ENCODE measurements around the gene NOXA1.
"Not testable (repeated sequence)": the region's sequence is repeated elsewhere in the genome, so short reads cannot be mapped to it uniquely, and the experiment has no call there.

The NOXA1 gene

DNA sequence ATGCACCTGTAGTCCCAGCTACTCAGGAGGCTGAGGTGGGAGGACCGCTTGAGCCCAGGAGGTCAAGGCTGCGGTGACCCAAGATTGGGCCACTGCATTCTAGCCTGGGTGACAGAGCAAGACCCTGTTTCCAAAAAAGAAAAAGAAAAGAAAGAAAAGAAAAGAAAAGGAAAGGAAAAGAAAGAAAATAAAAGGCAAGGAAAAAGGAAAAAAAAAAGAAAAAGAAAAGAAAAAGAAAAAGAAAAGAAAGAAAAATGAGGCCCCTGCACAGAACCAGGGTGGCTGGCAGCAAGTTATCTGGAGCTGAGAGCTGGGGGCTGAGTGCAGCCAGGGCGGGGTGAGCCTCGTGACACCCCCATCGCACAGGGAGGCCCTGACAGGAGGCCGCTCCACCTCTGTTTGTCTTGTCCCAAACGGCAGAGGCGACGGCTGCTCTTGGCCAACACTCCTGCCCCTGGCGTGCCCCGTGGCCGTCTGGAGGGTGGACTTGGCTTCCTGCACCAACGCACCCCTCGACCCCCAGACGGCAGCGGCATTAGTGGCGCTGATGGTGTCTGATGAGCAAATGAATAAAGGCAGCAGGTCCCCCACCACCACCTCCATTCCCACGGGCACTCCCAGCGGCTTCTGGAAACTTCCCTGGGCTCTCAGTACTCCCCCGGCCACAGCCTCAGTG is 17.0 kb upstream of the NOXA1 start:
- DNase-seq = no peak

DNA sequence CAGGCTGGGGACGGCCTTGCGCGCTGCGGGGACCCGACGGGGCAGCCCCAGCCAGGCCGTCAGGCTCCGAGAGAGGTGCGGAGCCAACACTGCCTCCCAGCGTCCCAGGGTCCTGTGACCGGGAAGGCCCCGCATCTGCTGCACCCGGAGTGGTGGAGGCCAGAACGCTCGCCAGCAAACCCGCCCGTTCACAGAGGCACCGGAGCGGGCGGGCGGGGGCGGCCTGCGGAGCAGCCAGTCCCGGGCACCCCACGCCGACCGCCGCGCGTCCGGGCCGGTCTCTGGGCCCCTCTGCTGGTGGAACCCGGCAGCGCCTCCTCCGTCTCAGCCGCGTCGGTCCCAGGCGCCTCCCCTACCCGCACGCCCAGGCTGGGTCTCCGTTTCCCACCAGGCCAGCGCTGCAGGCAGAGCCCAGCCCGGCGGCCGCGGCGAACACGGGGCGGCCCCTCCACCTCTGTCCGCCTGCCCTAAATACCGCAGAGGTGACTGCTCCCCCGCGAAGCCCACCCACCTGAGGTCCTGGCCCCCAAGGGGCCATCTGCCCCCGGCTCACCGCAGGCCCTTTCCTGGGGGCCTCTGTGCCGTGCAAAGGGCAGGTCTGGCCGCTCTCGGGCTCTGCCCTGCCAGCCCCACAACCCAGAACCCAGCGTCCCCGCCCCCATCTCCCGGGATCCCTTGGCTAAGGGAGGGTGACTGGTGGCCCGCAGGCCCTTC is 16.2 kb upstream of the NOXA1 start:
- no peak for DNase-seq

DNA sequence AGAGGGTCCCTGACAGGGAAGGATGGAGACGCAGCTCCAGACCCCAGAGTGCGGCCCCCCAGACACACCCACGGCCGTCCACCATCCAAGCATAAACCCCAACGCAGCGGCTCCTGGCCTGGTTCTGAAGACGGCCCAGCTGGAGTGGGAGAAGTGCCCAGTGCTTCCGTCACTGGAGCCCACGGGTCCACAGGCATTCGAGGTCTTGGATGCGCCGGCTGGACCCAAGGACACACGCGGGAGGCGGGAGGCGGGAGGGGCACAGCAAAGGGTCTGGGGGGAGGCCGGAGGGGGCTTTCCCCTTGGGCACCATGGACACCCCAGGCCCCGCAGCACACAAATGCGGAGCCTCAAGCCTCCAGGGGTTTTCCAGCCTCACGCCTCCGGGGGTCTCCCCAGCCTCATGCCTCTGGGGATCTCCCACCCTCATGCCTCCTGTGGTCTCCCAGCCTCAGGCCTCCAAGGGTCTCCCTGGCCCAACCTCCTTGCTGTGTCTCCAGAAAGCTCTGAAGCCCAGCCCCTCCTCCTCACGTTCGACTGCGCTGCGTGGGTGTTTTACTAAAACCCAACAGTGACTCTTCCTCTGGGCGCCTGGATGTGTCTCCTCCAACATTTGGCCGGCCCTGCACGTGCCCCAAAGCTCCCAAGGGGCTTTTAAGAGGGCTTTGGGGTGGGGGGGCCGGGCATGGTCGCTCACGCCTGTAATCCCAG is 15.4 kb upstream of the NOXA1 start:
- DNase-seq = no peak

DNA sequence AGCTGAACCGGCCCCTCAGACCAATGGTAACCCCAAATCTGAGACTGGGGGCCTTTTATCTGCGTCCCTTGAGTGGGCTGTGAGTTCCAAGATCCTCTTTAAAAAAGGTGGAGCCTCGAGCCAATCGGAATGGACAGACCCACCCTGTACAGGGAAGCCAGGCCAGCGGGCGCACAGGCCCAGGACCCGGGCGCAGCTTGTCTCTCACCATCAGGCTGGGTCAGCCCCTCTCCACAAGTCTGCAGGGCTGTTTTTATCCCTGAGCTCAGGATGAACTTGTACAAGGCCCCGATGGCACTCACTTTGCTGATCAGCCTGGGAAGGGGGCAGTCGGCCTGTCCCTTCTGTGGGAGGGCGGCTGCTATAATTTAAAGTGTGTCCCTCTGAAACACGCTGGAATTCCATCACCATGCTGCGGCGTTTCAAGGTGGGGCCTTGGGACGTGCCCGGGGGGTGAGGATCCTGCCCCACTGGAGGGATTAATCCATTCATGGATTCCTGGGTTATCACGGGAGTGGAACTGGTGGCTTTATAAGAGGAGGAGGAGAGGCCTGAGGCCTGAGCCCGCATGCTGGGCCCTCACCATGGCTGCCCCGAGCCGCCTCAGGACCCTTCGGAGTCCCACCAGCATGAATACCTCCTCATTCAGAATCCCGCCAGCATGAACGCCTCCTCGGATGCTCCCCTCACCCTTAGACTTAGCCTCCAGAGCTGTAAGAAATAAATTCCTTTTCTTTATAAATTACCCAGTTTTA is 14.4 kb upstream of the NOXA1 start:
- DNase-seq = no peak

DNA sequence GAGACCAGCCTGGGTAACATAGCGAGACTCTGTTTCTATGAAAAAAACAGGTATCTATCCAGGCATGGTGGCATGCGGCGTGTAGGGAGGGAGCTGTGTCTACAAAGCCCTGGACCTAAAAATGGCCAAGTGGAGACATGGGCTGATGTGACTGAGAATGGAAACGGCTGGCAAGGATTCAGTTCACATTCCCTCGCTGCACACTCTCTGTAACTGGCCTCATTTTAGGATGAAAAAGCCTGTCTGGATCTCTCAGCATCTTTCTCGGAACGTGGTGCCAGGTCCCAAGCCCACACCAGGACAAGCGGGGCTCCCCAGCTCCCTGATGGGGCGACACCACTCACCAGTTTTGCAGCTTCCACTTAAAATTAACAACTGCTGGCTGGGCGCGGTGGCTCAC is 13.7 kb upstream of the NOXA1 start:
- no peak for DNase-seq

DNA sequence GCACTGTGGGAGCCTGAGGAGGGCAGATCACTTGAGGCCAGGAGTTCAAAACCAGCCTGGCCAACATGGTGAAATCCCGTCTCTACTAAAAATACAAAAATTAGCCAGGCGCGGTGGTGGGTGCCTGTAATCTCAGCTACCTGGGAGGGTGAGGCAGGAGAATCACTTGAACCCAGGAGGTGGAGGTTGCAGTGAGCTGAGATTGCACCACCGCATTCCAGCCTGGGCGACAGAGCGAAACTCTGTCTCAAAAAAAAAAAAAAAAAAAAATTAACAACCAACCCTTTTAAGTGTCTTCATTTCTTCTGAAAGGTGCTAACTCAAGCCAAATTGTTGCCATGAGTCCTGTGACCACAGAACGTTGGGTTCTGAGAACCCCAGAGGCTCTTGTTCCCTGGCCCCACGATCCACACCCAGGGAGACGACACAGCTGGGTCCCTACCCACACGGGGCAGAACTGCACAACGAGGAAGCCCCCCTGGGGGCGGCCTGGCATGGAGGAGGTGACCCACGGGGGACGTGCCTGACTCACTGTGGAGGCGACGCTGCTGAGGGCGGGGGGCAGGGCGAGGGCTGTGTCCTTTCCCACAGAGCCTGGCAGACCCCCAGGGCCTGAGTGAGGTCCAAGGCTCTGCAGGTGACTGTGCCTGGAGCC is 12.8 kb upstream of the NOXA1 start:
- DNase-seq = not testable (repeated sequence)

DNA sequence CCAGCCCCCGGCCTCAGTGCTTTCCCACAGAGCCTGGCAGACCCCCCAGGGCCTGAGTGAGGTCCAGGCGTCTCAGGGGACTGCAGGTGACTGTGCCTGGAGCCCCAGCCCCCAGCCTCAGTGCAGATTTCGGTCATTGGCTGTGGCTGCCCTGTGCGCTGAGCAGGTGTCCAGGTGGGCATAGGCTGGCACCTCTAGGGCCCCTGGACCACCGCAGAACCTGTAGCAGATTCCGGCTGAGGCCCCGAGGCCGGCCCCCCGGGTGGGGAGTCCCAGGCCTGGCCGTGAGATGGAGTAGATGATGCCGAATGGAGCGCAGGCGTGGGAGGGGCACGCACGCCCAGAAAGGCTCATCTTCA is 12.3 kb upstream of the NOXA1 start:
- no peak for DNase-seq

DNA sequence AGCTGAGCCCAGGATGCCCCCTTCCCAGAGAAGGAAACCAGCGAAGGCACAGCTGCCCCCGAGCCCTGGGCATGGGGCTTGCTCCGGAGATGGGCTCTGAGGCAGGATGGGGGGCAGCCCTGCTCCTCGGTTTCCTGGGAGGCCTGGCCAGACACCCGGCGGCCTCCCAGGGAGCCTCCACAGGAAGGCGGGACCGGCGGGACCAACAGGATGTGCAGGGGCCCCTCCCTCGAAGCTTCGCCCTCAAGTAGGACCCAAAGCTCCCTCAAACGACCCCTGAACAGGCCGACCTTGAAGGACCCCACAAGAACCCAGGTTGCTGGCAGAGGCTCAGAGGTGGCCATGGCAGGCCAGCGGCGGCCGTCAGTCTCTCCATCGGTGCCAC is 11.9 kb upstream of the NOXA1 start:
- DNase-seq = no peak

DNA sequence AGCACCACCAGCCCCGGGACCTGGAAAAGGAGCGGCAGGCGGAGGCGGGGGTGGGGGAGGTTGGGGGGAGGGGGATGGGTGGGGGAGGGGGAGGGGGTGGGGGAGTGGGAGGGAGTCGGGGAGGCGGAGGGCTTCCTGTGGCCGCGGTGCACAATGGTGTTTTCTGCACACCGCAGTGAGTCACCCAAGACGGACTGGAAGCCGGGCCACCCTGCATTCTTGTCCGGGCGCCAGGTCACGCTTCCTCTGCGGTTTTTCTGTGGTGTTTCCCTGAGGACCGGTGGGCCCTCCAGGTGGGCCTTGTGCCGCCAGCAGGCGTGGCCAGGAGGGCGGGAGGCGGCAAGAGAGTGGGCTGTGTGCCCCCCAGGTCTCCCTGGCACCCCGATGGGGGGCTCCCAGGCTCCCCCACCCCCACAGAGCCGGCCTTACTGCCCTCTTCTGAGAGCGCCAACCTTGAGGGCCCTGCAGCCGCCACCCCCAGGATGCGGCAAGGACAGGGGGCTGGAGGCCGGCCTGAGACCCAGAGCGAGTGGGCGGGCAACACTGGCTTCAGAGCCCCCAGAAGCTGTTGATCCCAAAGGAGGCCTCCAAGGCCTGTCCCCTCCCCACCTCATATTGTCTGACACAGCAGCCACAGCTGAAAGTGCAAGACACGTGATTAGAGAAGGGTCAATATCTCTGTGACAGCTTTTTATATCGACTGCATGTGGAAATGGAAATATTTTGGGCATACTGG is 11.4 kb upstream of the NOXA1 start:
- no peak for DNase-seq

DNA sequence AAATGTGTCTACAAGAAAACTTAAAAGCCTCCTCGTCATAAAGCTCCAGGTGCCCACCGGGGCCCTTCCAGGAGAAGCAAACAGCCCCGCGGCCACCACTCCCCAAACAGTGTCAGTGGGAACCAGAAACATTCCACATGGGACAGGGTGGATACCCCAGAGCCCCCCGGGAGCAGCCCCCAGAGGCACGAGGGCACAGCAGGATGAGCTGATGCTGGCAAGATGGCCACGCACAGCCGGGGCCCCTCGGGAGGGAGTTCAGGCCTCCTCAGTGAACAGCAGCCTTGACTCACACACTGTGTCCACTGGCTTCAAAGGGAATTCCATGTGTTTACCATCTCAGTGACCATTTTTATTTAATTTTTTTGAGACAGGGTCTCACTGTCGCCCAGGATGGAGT is 10.8 kb upstream of the NOXA1 start:
- no peak for DNase-seq

DNA sequence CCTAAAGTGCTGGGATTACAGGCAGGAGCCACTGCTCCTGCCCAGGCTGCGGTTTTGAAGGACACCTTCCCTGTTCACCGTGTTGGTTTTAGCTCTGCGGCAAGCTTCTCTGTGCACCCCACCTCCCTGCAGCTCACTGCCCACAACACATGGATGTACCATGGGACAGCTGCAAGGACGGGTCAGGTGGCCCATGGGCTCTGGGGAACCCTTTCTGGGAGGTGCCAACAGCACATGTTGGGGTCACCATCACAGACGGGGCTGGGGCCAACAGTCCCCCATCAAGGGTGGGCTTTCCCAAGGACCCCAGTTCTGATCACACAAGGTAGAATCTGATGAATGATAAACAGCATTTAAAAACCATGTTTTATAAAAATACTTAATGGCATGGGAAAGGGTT is 7.7 kb upstream of the NOXA1 start:
- DNase-seq = no peak

DNA sequence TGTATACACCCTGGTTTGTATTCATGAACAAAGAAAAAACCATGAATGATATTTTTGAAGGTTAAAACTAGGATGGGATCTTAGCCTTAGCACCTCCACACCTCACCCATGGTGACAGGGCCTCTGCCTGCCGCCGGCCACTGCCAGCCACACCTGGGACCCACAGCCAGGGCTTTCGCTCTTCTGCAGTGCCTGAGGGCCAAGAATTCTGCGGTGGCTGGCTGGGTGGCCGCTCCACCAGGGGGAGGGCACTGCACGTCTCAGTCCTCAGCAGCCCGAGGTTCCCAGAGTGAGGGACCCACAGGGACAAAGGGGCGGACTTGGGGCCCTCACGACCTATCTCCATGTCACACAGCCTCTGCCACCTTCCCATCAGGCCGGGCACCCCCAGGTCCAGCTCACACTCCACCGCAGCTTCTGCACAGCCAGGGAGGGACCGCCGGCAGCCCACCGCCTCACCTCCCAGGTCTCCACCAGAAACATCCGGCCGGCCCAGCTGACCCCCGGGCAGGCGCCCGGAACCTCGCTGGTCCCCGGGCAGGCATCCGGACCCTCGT is 7.1 kb upstream of the NOXA1 start:
- DNase-seq = no peak

DNA sequence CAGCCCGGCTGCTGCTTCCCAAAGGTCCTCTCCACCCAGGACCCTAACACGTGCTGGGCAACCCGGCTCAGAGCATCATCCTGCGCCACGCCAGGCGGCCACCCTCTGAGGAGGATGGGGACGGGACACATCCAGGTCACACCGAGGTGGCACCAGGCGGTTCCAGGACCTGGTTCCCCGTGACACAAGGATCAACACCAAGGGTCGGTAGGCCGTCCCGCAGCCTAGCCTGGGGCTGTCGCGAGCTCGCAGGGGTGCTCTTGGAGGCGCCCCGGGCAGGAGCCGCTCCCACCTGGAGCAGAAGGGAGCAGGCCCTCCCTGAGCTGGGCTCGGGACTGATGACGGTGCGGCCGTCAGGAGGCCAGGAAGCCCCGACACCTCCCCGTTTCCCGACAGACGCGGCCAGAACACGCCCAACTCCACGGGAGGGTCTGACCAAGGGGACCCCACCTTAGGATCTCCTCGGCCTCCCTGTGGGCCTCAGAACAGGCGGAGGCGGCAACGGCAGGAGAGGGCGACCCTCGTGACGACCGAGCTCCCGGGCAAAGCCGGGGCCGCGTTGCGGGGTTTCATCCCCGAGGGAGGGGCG is 6.5 kb upstream of the NOXA1 start:
- DNase-seq = no peak

DNA sequence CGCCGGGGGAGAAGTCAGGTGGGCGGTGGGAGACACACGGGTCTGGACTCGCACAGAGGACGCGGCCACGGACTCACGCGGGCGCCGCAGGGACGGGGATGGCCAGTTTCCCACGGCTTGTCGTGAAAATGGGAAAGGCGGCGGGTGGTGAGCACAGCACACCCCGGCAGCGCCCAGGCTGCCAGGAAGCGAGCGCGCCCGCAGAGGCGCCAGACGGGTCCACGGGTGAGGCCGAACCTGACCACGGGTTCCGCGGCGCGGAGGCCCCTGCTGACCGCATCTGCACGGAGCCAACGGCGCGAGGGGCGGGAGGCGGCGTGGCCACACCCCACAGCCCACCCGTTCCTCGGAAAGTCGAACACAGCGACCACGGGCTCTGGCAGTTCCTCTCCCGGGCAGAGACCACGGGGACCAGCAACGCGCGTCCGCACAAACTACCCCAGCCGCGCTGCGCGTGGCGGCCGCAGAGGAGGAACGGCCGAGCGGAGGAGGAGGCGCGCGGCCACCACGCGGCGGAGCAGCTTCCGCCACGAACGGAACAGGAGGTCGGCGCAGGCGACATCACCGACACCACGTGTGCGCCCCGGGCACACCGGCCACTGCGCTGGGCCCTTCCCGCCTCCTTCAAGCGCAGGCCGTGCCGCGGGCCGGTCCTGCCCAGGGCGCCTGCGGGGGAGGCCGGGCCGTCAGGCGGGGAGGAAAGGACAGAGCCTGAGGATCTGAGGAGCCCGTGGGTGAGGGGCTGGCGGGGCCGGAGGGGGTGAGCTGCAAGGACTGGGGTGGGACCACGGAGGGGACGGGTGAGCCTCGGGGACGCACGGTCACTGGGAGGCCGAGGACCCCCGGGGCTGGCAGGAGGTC is 5.8 kb upstream of the NOXA1 start:
- DNase-seq = no peak

DNA sequence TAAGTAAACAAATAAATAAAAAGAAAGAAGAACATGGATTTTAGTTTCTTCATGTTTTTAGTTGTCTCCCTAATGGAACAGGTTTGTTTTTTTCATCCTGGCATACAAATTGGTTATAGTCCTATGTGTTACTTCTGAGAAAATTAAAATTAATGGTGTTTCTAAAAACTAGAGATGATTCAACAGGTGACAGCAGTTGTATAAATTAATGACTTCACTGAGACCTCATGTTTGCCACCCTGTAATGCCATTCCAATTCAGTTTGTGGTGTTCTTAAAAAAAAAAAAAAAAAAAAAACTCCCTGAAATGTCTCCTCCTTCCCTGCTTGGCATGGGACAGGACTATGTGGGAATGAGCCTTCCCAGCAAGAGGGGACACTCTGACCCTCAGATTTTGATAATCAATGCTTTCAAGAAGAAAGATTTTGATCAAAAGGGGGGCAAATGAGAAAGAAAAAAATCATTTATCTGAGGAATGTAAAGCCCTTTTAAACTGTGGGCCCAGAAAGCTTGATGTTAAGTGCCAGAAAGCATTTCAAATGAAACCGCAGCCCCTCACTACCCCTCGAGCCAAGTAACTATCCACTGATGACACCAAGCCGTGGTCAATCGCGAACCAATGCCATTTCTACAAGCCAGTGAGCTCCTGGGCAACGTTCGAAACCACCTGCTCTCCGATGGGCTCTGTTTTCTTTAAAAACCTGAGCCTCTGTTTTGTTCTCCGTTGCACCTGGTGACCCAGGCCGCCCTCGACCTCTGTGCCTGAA is 1.2 kb upstream of the NOXA1 start:
- DNase-seq = no peak

DNA sequence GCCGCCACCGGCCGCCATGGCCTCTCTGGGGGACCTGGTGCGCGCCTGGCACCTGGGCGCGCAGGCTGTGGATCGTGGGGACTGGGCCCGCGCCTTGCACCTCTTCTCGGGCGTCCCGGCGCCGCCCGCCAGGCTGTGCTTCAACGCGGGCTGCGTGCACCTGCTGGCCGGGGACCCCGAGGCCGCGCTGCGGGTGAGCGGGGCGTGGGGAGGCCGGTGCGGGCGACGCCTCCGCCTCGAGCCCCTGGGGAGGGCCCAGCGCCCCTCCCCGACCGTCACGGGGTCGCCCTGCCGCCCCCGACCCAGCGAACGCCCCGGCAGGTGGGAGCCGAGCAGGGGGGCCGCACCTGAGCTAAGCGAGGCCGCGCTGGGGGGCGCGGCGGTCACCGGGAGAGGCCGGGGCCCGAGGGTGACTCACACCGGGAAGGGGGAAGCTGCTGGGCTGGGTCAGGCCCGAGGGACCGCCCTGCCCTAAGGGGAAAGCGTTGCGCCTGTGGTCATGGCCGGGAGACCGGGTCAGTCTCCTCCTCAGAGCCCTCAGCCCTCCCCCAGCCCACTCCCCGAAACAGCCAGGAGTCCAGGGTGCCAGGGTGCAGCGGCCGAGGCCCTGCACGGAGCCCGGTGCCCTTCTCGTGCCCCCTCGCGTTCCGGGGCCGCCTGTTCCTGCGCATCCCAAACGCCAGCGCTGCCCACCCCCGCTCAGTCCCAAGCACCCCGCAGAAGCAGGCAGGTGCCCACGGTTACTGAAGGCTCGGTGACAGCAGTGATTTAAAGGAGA is 510 bp downstream of the NOXA1 start:
- DNase-seq = no peak

DNA sequence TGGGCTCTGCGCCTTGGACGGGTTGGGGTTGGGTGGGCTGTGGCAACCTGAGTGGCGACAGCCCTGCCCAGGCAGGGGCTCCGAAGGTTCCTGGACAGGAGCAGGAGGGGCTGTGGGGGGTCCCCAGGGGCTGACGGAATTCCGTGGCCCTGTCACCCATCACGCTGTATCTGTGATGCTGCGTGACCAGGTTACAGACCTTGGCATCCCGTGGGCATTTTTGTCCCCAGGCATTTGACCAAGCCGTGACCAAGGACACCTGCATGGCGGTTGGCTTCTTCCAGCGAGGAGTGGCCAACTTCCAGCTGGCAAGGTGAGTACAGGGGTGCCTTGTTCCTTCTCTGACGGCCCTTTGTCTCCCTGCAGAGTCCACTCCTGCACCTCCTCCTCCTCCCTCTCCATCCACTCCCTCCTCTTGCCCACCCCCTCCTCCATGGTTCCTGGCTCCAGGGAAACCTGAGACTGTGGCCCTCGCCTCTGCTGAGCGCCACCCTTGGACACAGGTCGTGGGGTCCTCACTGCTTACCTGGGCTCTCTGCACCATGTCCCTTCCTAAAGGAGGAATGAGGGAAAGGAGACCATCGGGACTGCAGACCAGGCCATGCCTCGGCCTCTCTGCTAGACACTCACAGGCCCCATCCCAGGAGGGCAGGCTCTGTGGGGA is 3.0 kb downstream of the NOXA1 start:
- DNase-seq = no peak
